ENCODE measurements around the gene TCTN2. TPM values are rescaled to one million over a fixed set of nuclear protein-coding genes. Genes with fewer than 3 reads are reported as not detected.

The TCTN2 gene
- 6.1 TPM for total RNA-seq

DNA sequence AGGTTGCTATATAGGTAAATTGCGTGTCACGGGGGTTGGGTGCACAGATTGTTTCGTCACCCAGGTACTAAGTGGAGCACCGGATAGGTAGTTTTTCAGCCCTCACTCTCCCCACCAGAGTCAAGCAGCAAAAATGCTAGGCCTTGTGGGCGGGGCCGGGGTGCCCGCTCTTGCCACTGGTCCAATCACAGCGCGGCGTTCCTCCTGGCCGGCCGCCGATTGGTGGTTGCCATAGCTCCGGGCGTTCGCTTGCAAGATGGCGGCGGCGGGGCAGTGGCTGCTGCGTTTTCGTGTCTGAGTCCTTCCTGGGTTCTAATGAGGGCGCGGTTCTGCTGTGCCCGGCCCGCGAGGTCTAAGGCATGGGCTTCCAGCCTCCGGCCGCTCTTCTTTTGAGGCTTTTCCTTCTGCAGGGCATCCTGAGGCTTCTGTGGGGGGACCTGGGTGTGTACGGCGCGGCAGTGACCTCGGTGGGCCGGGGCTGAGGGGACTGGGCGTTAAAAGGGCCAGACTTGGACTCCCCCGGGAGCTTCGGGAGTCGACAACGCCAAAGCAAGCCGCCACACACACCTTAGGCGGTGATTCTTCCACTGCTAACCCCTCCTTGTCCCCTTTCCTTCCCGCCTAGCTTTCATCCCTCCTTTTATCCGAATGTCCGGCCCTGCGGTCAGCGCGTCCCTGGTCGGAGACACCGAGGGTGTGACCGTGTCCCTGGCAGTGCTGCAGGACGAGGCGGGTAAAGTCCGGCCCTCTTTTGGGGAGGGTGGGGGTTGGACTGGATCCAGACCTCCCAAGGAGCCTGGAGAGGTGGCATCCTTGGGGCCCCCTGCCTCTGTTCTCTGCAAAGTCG is at the start of gene TCTN2:
Gene TCTN2, plus strand, starts transcription at position 232 of the 847 bp plus-strand sequence. Its CDS starts 128 bp downstream, at position 360.
- Histone ChIP-seq H3K27ac (no peak within 1 kb of the TSS), H3K4me3 (peak within 1 kb of the TSS; percentile 54 to 96), H3K27me3 (no peaks in the 10 kb centered on the region), H3K36me3 (peaks cover 0 to 19% of the 10 kb centered on the region in 2 donors), H3K9me3 (no peaks in the 10 kb centered on the region), H3K4me1 (peaks cover 19% of the 10 kb centered on the region)
- DNase-seq (ENCODE audit: extremely low spot score in 2 of 2): peak in 1 of 2 donors; percentile 95
- intact Hi-C loops (cut with DNase I): no loop called here
- TF ChIP-seq POLR2AphosphoS5 (IDR thresholded peaks at IDR 0.05; ENCODE audit: insufficient read depth in 1 of 2, low read depth in 1 of 2) (peak; percentile 67 to 73), POLR2A (IDR thresholded peaks at IDR 0.05) (no peak)
- TF ChIP-seq, protein P1, sequence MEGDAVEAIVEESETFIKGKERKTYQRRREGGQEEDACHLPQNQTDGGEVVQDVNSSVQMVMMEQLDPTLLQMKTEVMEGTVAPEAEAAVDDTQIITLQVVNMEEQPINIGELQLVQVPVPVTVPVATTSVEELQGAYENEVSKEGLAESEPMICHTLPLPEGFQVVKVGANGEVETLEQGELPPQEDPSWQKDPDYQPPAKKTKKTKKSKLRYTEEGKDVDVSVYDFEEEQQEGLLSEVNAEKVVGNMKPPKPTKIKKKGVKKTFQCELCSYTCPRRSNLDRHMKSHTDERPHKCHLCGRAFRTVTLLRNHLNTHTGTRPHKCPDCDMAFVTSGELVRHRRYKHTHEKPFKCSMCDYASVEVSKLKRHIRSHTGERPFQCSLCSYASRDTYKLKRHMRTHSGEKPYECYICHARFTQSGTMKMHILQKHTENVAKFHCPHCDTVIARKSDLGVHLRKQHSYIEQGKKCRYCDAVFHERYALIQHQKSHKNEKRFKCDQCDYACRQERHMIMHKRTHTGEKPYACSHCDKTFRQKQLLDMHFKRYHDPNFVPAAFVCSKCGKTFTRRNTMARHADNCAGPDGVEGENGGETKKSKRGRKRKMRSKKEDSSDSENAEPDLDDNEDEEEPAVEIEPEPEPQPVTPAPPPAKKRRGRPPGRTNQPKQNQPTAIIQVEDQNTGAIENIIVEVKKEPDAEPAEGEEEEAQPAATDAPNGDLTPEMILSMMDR (IDR thresholded peaks at IDR 0.05): no peak

DNA sequence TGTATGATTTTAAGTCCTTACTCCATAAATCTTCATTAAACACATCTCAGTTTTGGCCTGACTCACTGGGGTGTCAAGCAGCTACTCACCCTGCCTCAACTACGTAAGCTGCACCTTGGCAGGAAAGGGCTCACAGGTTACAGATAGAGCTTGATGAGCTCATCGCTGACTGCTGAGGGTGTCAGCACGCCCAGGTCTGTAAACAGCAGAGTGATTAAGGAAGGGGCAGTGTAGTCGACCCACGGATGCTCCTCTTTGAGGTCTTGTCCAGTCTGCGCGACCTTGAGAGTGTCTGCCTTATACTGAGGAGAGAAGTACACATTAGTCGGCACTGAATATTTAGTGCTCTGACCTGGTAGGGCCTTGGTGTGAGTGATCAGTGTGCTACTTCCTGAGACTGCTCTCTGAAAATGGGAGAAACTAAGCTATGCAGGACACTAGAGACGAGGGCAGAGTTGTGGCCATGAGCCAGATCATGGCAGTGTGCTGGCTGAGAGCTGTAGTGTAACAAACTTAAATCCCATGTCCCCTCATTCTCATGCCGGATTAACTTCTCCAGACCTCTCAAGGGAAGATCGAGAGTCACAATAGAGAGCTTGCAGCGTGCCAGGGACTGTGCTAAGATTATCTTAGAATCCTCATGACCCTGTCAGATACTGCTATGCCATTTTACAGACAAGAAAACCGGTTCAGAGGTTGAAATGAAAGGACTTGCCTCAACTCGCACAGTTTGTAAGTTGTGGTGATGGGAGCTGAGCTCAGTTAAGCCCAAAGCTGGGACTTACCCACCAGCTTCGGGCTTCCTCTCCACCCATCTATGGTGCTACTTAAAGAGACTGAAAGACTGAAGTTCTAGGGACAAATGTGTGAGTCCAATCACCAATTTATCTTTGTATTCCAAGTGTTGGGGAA is 49.0 kb upstream of the TCTN2 start:
- H3K27me3 ChIP-seq: no peaks in the 10 kb centered on the region
- no peaks in the 10 kb centered on the region for H3K4me1 ChIP-seq
- no peak overlapping the region for H3K4me3 ChIP-seq
- TF ChIP-seq POLR2A (IDR thresholded peaks at IDR 0.05) (no peak), POLR2AphosphoS5 (IDR thresholded peaks at IDR 0.05; ENCODE audit: insufficient read depth in 1 of 2, low read depth in 1 of 2) (no peak)
- TF ChIP-seq, protein P1 (IDR thresholded peaks at IDR 0.05): no peak
- H3K36me3 ChIP-seq: peaks cover 5 to 73% of the 10 kb centered on the region in 2 donors
- intact Hi-C loops (cut with DNase I): no loop called here
- H3K27ac ChIP-seq: no peak overlapping the region
- no peak for DNase-seq (ENCODE audit: extremely low spot score in 2 of 2)
- no peaks in the 10 kb centered on the region for H3K9me3 ChIP-seq

DNA sequence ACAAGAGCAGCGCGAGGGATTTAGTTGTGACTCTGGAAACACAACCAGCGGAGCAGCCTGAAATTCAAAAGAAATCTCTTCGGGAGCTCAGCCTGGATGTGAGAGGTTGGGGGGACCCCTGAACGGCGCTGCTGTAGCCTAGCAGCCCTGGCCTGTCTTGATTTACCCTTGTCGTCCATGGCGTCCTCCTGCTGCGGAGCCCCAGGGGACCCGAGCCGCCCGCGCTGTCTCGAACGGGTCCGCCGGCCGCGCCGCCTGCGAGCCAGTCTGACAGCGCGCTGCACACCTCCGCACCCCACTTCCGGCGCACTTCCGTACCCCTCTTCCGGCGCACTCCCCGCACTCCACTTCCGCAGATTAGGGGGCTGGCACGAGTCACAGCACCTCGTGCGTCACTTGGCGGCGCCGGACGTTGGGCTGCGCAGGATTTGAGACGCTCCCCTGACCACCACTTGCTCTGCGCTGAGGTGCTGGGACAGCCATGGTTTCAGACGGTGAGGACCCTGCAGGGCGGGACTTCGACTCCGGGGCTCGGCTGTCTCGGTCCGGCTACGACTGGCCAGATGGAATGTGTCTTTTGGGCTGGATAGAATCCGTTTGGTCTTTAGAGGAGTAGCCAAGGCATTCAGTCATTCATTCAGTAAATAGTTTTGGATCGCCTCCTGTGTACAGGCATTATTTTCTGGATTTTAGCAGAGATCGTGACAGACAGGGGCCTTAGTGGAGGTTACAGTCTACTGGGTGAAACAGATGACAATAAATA is 37.4 kb upstream of the TCTN2 start, which contains the start of the genes EIF2B1 and GTF2H3:
Gene EIF2B1, minus strand, starts transcription at position 308 of the 763 bp plus-strand sequence. Its CDS starts 129 bp downstream, at position 179.
Gene GTF2H3, plus strand, starts transcription at position 451 of the 763 bp plus-strand sequence. Its CDS starts 31 bp downstream, at position 482.
- Histone ChIP-seq H3K36me3 (peaks cover 0 to 34% of the 10 kb centered on the region in 2 donors), H3K4me3 (peak within 1 kb of the TSS; percentile 69 to 77), H3K27ac (peak within 1 kb of the TSS; percentile 53), H3K4me1 (peaks cover 22% of the 10 kb centered on the region), H3K27me3 (no peaks in the 10 kb centered on the region), H3K9me3 (no peaks in the 10 kb centered on the region)
- peak; percentile 94 to 97 for DNase-seq (ENCODE audit: extremely low spot score in 2 of 2)
- TF ChIP-seq POLR2A (IDR thresholded peaks at IDR 0.05) (peak in 1 of 2 donors; percentile 10), POLR2AphosphoS5 (IDR thresholded peaks at IDR 0.05; ENCODE audit: insufficient read depth in 1 of 2, low read depth in 1 of 2) (peak; percentile 94 to 98)
- TF ChIP-seq, protein P1 (IDR thresholded peaks at IDR 0.05): no peak
- intact Hi-C loops (cut with DNase I): no loop called here

DNA sequence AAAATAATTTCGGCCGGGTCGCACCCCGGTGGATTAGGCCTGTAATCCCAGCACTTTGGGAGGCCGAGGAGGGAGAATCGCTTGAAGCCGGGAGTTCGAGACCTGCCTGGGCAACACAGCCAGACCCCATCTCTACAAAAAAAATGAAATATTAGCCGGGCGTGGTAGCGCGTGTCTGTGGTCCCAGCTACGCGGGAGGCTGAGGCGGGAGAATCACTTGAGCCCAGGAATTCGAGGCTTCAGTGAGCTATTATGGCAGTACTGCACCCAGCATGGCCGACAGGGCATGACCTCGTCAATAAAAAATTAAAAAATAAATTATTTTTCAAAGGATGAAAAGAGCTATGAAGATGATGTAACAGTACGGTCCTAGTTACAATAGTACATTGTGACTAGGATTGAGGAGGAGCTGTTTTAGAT is 36.8 kb upstream of the TCTN2 start:
- Histone ChIP-seq H3K36me3 (peaks cover 0 to 28% of the 10 kb centered on the region in 2 donors), H3K27me3 (no peaks in the 10 kb centered on the region), H3K4me3 (peak overlapping the region; percentile 69 to 77), H3K27ac (peak overlapping the region; percentile 53), H3K9me3 (no peaks in the 10 kb centered on the region), H3K4me1 (peaks cover 22% of the 10 kb centered on the region)
- intact Hi-C loops (cut with DNase I): no loop called here
- TF ChIP-seq POLR2A (IDR thresholded peaks at IDR 0.05): no peak
- TF ChIP-seq, protein P1 (IDR thresholded peaks at IDR 0.05): no peak
- TF ChIP-seq POLR2AphosphoS5 (IDR thresholded peaks at IDR 0.05; ENCODE audit: insufficient read depth in 1 of 2, low read depth in 1 of 2): no peak
- DNase-seq (ENCODE audit: extremely low spot score in 2 of 2): no peak
